Activated CD8-positive, alpha-beta memory T cell treated with anti-CD3 and anti-CD28 coated beads, Interleukin-2, amount 50 U/mL, for 4 hours (primary cell): ENCODE data around the gene ALLC.

ENCODE experiments used
- DNase-seq: peaks from one replicate; pipeline ENCODE4 v3.0.0-alpha.2; 2020

The ALLC gene

GRCh38 chr2:3727397-3728045 lies 69.5 kb downstream of the ALLC start:
- no peak for DNase-seq

- DNase-seq: no peak
Measured at GRCh38 chr2:3728104-3729054, 70.4 kb downstream of the ALLC start.

GRCh38 chr2:3729055-3729448 lies 71.1 kb downstream of the ALLC start:
- DNase-seq: no peak

GRCh38 chr2:3729786-3730185 lies 71.8 kb downstream of the ALLC start:
- DNase-seq: no peak

- no peak for DNase-seq
Measured at GRCh38 chr2:3730646-3731045, 72.6 kb downstream of the ALLC start.

GRCh38 chr2:3731829-3732228 lies 73.8 kb downstream of the ALLC start:
- no peak for DNase-seq

- DNase-seq: no peak
Measured at GRCh38 chr2:3736112-3736511, 78.1 kb downstream of the ALLC start.

- no peak for DNase-seq
Measured at GRCh38 chr2:3737128-3737527, 79.1 kb downstream of the ALLC start.

- DNase-seq: no peak
Measured at GRCh38 chr2:3738454-3738853, 80.5 kb downstream of the ALLC start.

GRCh38 chr2:3739313-3739712 lies 81.3 kb downstream of the ALLC start:
- no peak for DNase-seq

GRCh38 chr2:3741396-3741795 lies 83.4 kb downstream of the ALLC start:
- no peak for DNase-seq

GRCh38 chr2:3741867-3742602 lies 84.0 kb downstream of the ALLC start:
- no peak for DNase-seq

- DNase-seq: no peak
Measured at GRCh38 chr2:3742743-3743508, 84.9 kb downstream of the ALLC start.

GRCh38 chr2:3743951-3744555 lies 86.1 kb downstream of the ALLC start:
- no peak for DNase-seq

GRCh38 chr2:3745920-3746319 lies 87.9 kb downstream of the ALLC start:
- DNase-seq: no peak

GRCh38 chr2:3747032-3747654 lies 89.1 kb downstream of the ALLC start:
- no peak for DNase-seq

- no peak for DNase-seq
Measured at GRCh38 chr2:3747826-3748225, 89.8 kb downstream of the ALLC start.

GRCh38 chr2:3749201-3749600 lies 91.2 kb downstream of the ALLC start:
- DNase-seq: no peak

GRCh38 chr2:3751251-3751650 lies 93.3 kb downstream of the ALLC start:
- no peak for DNase-seq

GRCh38 chr2:3751806-3752205 lies 93.8 kb downstream of the ALLC start:
- DNase-seq: no peak
